Measurements from ENCODE around the gene CHST11. TPM values are rescaled to one million over a fixed set of nuclear protein-coding genes. Genes with fewer than 3 reads are reported as not detected.

Gene CHST11
- total RNA-seq, 1 donor from 2014 or later, result 40.1 TPM

DNA sequence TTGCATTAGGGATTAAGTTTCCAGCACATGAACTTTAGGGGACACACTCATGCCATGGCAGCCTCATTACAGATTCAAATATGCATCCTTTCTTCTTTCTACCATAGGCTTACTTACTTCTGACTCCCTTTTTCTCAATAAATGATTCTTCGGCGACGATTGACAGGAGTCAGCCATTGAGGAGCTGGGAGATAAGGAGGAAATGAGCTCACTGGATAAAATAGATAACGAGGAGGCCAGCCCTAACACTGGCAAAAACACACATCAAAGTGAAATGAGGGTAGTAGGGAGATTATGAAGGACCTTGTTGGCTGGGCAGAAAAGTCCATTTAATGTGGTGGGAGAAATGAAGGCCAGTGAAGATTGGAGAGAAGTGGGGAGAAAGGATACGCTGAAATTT is 329.1 kb downstream of the CHST11 start:
- ATAC-seq (ENCODE audit: low read depth) (no peak), DNase-seq (no peak)
- no peaks in the 10 kb centered on the region for H3K27me3 Mint-ChIP-seq
- peaks cover 7% of the 10 kb centered on the region for H3K4me1 Mint-ChIP-seq
- intact Hi-C loops (cut with micrococcal nuclease), result no loop called here
- no peak overlapping the region for H3K27ac Mint-ChIP-seq
- TF ChIP-seq, protein P1, sequence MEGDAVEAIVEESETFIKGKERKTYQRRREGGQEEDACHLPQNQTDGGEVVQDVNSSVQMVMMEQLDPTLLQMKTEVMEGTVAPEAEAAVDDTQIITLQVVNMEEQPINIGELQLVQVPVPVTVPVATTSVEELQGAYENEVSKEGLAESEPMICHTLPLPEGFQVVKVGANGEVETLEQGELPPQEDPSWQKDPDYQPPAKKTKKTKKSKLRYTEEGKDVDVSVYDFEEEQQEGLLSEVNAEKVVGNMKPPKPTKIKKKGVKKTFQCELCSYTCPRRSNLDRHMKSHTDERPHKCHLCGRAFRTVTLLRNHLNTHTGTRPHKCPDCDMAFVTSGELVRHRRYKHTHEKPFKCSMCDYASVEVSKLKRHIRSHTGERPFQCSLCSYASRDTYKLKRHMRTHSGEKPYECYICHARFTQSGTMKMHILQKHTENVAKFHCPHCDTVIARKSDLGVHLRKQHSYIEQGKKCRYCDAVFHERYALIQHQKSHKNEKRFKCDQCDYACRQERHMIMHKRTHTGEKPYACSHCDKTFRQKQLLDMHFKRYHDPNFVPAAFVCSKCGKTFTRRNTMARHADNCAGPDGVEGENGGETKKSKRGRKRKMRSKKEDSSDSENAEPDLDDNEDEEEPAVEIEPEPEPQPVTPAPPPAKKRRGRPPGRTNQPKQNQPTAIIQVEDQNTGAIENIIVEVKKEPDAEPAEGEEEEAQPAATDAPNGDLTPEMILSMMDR (IDR thresholded peaks at IDR 0.05), result no peak
- H3K9me3 Mint-ChIP-seq, result peaks cover 9% of the 10 kb centered on the region
- POLR2A ChIA-PET, result no interaction called here
- peaks cover 2% of the 10 kb centered on the region for H3K36me3 Mint-ChIP-seq (ENCODE audit: low read depth)
- H3K4me3 Mint-ChIP-seq, result no peak overlapping the region
- CTCF ChIA-PET, result no interaction called here

DNA sequence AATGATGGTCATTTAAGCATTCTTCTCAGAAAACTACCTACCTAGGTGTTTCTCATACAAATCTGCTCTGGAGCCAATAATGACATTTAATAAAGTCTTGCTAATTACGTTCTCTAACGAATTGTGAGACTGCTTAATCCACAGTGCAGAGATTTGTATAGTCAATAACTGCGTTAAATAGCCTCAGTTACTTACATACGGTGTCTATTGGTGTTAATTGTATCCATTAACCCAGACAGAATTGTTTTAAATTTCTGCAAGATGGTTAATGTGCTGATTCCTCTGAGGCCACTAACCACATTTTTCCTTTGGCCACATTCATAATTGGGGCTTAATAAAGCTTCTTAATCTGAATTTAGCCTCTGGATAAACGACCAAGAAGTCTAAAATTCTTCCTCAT is 329.6 kb downstream of the CHST11 start:
- Mint-ChIP-seq H3K27me3 (no peaks in the 10 kb centered on the region), H3K4me3 (no peak overlapping the region), H3K36me3 (ENCODE audit: low read depth) (no peaks in the 10 kb centered on the region), H3K9me3 (peaks cover 5% of the 10 kb centered on the region), H3K4me1 (peaks cover 7% of the 10 kb centered on the region), H3K27ac (no peak overlapping the region)
- intact Hi-C loops (cut with micrococcal nuclease), result no loop called here
- ChIA-PET CTCF (no interaction called here), POLR2A (no interaction called here)
- ATAC-seq (ENCODE audit: low read depth) (no peak), DNase-seq (no peak)
- TF ChIP-seq, protein P1 (IDR thresholded peaks at IDR 0.05), result no peak

DNA sequence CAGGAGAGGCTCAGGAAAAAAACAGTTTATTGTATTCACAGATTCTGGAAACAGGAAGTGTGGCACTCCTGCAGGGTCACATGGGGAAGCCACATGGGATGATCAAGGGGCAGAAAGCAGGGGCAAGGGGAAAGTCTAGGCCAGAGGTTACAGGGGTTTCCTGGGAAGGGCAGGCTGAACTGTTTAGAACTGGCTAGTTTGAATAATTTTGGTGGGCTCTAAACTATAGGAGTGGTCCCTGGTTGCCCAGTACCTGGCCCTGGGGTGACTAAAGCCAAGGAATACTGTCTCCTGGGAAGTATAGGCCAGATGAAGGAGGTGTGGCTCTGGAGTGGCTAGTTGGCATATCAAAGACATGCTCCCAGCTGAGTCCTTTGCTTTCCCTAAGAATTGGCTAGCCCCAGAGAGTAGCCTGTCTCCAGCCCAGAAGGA is 332.1 kb downstream of the CHST11 start:
- no peaks in the 10 kb centered on the region for H3K36me3 Mint-ChIP-seq (ENCODE audit: low read depth)
- ChIA-PET CTCF (no interaction called here), POLR2A (no interaction called here)
- peaks cover 7% of the 10 kb centered on the region for H3K4me1 Mint-ChIP-seq
- H3K27ac Mint-ChIP-seq, result no peak overlapping the region
- no peaks in the 10 kb centered on the region for H3K9me3 Mint-ChIP-seq
- TF ChIP-seq, protein P1 (IDR thresholded peaks at IDR 0.05), result no peak
- H3K4me3 Mint-ChIP-seq, result no peak overlapping the region
- intact Hi-C loops (cut with micrococcal nuclease), result no loop called here
- ATAC-seq (ENCODE audit: low read depth) (no peak), DNase-seq (no peak)
- H3K27me3 Mint-ChIP-seq, result no peaks in the 10 kb centered on the region

DNA sequence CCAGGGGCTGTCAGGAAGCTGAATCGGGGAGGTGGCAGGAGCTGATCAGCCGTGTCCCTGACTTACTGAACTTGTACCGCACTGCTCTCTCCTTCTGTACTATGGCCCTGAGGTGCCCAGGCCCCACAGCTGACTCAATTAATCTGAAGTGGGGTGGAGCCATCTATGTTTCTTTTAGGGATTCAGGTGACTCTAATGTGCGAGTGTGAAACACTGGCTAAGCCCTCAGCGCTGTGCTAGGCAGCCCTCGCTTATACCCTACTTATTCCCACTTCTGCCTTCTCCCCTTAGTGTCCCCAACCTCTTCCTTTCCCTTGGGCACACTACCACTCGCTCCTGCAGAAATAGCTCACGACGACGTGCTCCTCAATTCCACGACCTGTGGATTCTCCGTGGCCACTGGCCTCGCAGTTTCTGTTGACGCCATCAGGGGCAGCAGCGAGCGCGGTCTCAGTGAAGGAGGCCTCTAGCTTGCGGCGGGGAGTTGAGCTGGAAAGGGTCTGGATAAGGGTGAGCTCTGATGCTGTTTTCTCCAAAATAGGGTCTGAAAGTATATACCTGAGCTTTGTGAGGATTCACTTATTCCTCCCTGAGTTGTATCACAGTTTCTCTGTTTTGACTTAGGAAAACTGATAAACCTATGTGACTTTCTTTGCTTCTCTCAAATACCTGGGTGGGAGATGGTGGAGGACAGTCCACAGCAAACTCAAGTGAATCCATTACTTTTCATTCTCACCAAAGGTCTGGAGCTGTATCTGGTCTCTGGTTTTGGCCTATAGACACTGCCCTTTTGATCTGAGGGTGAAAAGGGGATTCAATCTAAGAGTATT is 333.8 kb downstream of the CHST11 start:
- no peak overlapping the region for H3K27ac Mint-ChIP-seq
- H3K27me3 Mint-ChIP-seq, result no peaks in the 10 kb centered on the region
- H3K4me3 Mint-ChIP-seq, result peak overlapping the region; percentile 76
- H3K36me3 Mint-ChIP-seq (ENCODE audit: low read depth), result no peaks in the 10 kb centered on the region
- TF ChIP-seq, protein P1 (IDR thresholded peaks at IDR 0.05), result peak; percentile 21
- ATAC-seq (ENCODE audit: low read depth) (peak; percentile 76), DNase-seq (peak; percentile 40)
- intact Hi-C loops (cut with micrococcal nuclease), result loop anchor here (1.0 to 5.0 kb wide), 3 partner anchors 108 to 408 kb away; no protein-coding TSS in a partner anchor
- H3K4me1 Mint-ChIP-seq, result peaks cover 7% of the 10 kb centered on the region
- ChIA-PET POLR2A (interaction anchor here (0.6 to 1.3 kb wide), 2 partner anchors 103 to 333 kb away, joined by 3 read pairs; no protein-coding TSS in a partner anchor), CTCF (interaction anchor here (0.6 to 1.7 kb wide), 10 partner anchors 9 to 409 kb away, joined by 3 to 13 read pairs (median 4); no protein-coding TSS in a partner anchor)
- no peaks in the 10 kb centered on the region for H3K9me3 Mint-ChIP-seq

DNA sequence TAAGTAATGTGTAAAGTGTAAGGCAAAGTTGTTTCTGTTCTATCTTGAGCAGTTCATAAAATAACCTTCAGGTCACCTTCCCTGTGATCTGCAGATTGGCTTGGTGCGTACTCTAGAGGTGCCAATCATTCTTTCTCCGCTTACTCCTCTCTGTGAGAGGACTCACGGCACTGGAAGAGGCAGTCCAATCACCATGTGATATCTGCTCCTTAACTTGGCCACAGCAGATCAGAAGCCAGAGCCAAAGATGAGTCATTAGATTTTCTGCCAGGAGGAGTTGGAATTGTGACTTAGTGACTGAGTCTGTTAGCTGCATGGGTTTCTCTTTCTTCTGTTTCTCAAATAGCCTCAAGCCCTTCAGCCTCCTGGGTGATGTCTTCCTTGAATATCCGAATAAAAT is 335.8 kb downstream of the CHST11 start:
- POLR2A ChIA-PET, result no interaction called here
- intact Hi-C loops (cut with micrococcal nuclease), result loop anchor here (5.0 kb wide), 2 partner anchors 110 to 260 kb away; no protein-coding TSS in a partner anchor
- Mint-ChIP-seq H3K27me3 (no peaks in the 10 kb centered on the region), H3K9me3 (no peaks in the 10 kb centered on the region), H3K4me3 (no peak overlapping the region), H3K4me1 (peaks cover 7% of the 10 kb centered on the region), H3K36me3 (ENCODE audit: low read depth) (no peaks in the 10 kb centered on the region), H3K27ac (no peak overlapping the region)
- DNase-seq, result no peak
- TF ChIP-seq, protein P1 (IDR thresholded peaks at IDR 0.05), result no peak
- CTCF ChIA-PET, result no interaction called here
- no peak for ATAC-seq (ENCODE audit: low read depth)
